HG02840 (cell line): ENCODE measurements around the gene TIGD3.

Experiments
- ATAC-seq: cut with Tn5 transposase; IDR thresholded peaks from one replicate; pipeline ENCODE4 v1.9.1; 2021; ENCODE audit warnings: mild to moderate bottlenecking, moderate library complexity, moderate number of reproducible peaks; ENCODE audit not compliant: unreplicated experiment, low FRiP score

The TIGD3 gene, protein sequence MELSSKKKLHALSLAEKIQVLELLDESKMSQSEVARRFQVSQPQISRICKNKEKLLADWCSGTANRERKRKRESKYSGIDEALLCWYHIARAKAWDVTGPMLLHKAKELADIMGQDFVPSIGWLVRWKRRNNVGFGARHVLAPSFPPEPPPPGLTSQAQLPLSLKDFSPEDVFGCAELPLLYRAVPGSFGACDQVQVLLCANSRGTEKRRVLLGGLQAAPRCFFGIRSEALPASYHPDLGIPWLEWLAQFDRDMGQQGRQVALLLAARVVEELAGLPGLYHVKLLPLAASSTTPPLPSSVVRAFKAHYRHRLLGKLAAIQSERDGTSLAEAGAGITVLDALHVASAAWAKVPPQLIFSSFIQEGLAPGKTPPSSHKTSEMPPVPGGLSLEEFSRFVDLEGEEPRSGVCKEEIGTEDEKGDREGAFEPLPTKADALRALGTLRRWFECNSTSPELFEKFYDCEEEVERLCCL

GRCh38 chr11:65354265-65355012 is at the start of gene TIGD3:
TSS of gene TIGD3 (plus strand) at chr11:65354751. CDS start at chr11:65355809, 1,058 bp downstream.
- peak; percentile 92 for ATAC-seq

DNA sequence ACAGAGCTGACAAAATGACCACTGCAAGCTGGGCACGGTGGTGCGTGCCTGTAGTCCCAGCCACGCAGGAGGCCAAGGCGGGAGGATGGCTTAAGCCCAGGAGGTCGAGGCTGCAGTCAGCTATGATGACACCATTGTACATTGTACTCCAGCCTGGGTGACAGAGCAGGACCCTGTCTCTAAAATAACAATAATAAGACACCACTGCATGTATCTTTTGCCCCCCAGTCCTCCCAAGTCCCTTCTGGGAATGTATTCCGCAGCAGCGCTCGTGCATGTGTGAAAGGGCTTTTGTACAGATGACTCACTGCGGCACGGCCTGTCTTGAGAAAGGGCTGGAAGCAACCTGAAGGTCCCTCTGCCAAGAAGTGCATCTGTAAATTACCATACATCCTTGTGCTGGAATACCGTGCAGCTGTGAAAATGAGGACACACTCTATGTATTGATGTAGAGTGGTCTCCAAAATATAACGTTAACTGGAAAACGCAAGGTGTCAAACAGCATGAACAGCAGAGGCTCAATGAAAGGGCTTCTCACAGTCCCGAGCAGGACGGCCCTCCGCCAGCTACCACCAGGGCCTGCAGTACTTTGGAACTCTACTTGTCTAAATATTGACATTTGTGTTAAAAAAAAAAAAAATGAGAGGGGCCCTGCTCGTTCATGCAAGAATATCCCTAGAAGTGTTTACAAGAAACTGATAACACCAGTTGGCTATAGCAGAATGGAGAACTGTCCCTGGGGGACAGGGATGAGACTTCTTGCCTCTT is 48.9 kb upstream of the TIGD3 start:
- no peak for ATAC-seq

DNA sequence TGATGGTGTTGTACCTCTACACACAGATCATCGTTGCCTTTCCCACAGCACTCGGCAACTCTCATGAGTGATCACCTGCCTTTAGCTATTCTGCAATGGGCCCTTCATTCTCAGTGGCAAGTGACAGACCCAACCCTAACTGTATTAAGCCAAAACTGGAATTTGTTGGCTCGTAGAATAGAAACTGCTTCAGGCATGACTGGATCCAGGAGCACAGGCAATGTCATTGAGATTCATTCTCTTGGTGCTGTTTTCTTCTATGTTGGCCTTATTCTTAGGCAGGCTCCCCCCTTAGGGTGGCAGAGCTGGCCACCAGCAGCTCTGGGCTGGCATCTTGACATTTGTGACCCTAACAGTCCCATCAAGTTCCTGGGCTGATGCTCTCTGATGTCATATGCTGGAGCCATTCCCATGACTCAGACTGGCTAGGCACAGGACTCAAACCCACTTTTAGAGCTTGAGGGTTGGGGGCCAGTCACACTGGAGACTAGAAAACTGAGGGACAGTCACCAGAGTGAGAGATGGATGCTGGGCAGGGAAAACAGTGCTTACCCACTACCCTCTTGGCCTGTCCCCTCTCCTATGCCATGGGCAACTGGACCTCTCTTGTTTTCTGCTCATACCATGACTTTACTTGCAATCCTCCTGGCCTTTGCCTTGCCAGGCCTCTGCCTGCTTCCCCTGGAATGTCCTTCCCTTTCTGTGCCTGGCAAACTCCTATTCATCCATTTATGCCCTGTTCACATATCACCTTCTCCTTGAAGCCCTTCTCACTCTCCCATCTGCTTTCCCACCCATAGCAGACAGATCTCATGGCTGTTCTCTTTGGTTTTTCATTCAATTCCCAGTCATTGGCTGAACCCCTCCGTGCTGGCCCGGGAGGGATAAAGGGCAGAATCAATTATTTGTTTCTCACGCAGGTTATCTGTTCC is 47.0 kb upstream of the TIGD3 start:
- no peak for ATAC-seq

DNA sequence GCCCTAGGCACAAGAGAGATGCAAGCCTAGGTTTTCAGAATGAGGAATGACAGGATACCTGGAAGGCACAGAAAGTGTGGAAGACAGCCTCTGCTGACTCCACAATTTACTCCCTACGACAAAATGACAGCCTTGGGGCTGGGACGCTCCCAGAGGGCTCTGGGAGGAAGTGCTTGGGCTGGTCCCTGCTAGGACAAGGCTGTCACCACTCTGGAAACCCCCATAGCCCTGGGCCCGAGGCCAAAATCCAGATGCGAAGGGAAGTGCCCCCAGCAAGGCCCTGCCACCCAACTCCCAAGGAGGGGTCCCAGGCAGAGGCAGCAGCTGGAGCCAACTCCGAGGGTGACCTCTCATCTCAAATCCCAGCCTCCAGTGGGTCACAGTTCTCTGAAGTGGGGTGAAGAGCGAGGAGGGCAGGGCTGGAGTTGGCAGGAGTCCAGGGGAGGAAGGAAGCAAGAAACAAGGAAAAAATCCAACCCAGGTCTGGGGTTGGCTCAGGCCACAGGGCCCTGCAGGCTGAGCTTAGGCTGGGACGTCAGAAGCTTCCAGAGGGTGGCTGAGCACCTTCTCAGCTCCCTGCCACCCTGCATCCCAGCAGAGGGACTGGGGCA is 46.2 kb upstream of the TIGD3 start:
- ATAC-seq = no peak

DNA sequence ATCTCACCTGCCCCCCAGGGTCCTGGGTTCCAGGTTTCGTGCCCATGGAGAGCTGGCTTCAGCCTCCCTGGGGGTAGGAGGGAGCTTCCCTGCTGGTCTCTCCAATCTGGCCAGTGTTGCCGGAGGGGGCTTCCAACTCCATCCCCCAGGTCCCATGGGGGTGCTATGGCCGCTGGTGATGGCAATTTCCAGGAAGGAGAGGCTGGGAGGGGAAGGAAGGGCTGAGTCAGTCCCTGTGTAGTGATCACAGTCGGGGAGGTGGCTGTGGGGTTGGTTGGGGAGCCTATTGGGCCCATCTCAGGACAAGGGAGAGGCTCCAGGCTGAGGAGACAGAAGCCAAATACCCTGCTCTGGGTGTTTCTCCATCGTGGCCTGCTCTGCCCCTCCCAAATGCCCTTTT is 45.5 kb upstream of the TIGD3 start:
- no peak for ATAC-seq

DNA sequence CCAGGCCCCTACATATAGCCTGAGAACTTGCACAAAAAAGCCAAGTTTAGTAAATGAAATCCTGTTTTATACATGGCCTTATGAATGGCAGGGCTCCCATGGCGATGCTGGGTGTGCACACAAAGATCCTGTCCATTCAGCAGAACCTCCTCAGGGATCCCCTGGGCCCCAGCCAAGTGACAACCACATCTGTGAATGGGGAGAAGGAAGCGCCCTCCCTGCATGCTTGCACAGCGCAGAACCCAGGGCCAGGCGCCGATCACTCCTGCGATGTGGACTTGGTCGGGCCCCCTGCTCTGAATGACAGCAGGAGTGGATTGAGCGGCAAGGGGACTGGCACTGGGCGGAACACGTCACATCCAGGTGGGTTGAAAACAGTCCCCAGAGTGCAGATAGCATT is 44.3 kb upstream of the TIGD3 start:
- ATAC-seq = no peak

DNA sequence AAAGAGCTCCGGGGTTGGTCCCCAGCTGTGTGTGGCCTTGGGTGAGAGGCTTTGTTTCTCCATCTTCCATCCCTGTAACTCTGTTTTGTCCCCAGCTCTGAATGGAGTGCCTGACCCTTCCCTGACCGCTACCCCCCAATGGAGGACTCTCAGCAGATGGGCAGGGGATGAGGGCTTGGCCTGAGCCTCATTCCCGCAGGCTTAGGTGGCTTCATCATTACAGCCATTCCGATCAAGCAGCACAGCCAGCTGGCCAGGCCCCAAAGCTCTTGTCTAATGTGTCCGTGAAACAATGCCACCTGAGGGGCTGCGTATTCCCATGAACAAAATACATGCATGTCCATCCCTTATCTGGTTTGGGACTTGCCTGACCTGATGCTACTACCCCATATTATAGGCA is 43.8 kb upstream of the TIGD3 start:
- no peak for ATAC-seq

DNA sequence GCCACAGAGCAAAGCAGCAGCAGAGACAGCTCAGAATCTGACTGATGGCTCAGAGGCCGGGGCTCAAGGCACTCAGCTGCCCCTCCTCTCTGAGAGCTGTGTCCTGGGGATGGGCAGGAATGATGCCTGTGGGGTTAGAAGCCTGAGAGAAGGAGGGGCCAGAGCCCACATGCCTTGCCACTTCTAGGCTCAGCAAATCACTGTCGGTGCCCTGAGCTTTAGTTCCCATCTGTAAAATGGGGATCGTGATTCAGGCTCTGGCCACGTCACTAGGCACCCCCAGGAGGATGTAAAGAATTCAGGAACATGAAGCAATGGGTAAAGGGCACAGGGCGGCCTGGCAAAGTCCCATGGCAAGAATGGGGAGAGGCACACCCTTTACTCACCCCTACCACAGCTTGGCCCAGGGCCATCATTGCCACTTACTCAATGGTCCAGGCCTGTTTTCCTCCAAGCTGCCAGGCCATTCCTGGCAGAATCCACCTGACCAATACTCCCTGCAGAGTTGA is 43.3 kb upstream of the TIGD3 start:
- no peak for ATAC-seq

DNA sequence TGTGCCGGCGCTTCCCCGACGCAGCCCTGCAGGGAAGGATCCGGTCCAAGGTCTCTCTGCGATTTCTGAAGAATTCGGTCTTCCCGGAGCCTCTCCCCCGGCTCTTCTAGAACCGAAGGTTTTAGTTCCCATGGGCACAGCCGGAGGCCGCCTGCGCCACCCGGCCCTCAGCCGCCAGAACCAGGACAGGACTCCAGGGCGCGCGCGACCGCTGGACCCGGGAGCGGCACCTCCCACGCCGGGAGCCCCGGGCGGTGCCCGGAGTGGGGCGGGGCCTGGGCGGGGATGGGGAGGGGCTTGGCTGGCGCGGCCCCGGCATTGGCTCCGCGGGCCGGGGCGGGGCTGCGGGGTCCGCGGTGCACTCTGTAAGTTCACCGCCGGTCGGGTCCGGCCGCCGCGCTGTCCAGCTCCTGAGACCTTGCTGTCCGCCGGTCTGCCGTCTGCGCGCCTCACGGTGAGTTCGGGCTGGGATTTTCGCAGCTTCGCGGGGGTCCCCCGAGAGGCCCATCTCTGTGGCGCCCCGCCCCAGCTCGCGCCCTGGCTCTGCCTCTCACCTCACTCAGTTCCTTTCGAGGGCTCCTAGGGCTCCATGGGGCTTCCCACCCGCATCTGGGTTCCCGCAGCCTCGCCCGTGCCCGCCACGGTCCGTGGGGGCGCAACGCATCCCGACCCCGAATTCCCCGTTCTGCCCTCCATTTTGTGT is 39.9 kb upstream of the TIGD3 start, which contains the start of gene CDC42EP2:
TSS of gene CDC42EP2 (plus strand) at position 366 of the 703 bp plus-strand sequence. CDS start 6,033 bp downstream, outside the sequence.
- ATAC-seq = peak; percentile 47

GRCh38 chr11:65315204-65315865 is 39.2 kb upstream of the TIGD3 start:
- ATAC-seq = peak; percentile 48

- ATAC-seq = no peak
These were observed 38.7 kb upstream of the TIGD3 start for GRCh38 chr11:65315866-65316226.

- no peak for ATAC-seq
These were observed 38.1 kb upstream of the TIGD3 start for GRCh38 chr11:65316227-65317024.

DNA sequence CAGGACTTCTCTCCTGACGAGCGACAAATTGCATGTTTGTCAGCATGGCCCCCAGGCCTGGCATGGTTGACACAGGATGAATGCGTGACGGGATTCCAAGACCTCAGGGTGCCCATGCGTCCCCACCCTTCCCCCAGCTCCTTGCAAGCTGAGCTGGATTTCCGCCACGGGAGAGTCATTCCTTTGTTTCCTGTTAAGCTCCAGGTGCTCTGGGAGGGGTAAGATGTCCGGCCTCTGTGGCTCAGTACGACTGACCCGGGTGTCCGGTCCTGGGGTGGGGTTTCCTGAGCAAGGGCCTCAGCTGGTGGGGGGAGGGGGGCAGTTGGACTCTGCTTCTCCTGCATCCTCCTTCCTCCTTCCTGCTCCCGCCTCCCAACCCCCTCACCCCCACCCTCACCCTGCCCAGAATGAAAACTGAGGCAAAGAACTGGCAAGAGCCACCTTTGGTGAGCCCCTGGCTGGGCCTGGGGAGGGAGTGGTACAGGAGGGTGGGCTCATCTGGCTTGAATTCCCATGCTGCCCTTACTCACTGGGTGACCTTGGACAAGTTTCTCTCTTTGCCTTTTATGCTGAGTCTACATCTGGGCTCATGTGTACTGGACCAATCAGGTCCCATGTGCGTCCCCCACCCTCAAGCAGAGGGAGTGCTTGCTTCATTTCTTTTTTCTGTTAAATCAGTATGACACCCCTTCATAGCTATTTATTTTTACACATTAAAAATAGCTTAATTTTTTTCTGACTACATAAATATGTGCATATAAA is 37.3 kb upstream of the TIGD3 start:
- ATAC-seq = no peak

GRCh38 chr11:65320386-65321075 is 34.0 kb upstream of the TIGD3 start:
- no peak for ATAC-seq

GRCh38 chr11:65321076-65321475 is 33.5 kb upstream of the TIGD3 start:
- no peak for ATAC-seq
